A673 (cell line): Measurements from ENCODE around the gene IFITM1. TPM values are rescaled to one million over a fixed set of nuclear protein-coding genes. Genes with fewer than 3 reads are reported as not detected.
"Not testable (repeated sequence)": the region's sequence is repeated elsewhere in the genome, so short reads cannot be mapped to it uniquely, and the experiment has no call there.

Experiments
- Bru-seq: library from RNA; stranded (reverse); fragments of 400-500 nt; gene quantifications from one replicate; lab custom pipeline; 2021; lab: Mats Ljungman, UMichigan
- BruChase-seq, 2 experiments: library from RNA; stranded (reverse); fragments of 400-500 nt; gene quantifications; one replicate each; lab custom pipeline; 2021; lab: Mats Ljungman, UMichigan
- BruUV-seq: library from RNA; stranded (reverse); fragments of 400-500 nt; replicated peaks from 2 replicates; lab custom pipeline; 2021; lab: Mats Ljungman, UMichigan
- CTCF ChIA-PET: fragments of 300-600 bp; sonication (Branson Sonifier 250); formaldehyde crosslinking; loops from one replicate; lab custom pipeline; 2022; ENCODE audit warnings: antibody characterized with exemption; lab: Charles Lee
- POLR2A ChIA-PET: fragments of 300-600 bp; sonication (Branson Sonifier 250); formaldehyde crosslinking; loops from one replicate; lab custom pipeline; 2022; ENCODE audit warnings: antibody characterized with exemption; ENCODE audit not compliant: low non-redundant PET; lab: Charles Lee
- DNase-seq: peaks from one replicate; pipeline ENCODE4 v3.0.0-alpha.2; 2015; ENCODE audit warnings: low spot score
- H3K27ac ChIP-seq: fragments of 200-600 bp; sonication (generic); 2 replicates; pipeline ENCODE4 v1.5.1; 2016; ENCODE audit warnings: mixed run types, low read depth, mild to moderate bottlenecking, mixed read lengths, antibody characterized with exemption, low read length; ENCODE audit not compliant: poor library complexity, severe bottlenecking
- H3K27me3 ChIP-seq: fragments of 200-600 bp; sonication (generic); replicated peaks from 2 replicates; pipeline ENCODE4 v1.6.1; 2017; ENCODE audit warnings: mixed run types, low read depth, mild to moderate bottlenecking, mixed read lengths, antibody characterized with exemption, low read length; ENCODE audit not compliant: insufficient read depth, poor library complexity
- H3K36me3 ChIP-seq: fragments of 200-600 bp; sonication (generic); 2 replicates; pipeline ENCODE4 v1.6.1; 2016; ENCODE audit warnings: mixed run types, mild to moderate bottlenecking, mixed read lengths, antibody characterized with exemption, low read length; ENCODE audit not compliant: insufficient read depth, poor library complexity, severe bottlenecking
- H3K4me1 ChIP-seq: fragments of 200-600 bp; sonication (generic); 2 replicates; pipeline ENCODE4 v1.6.1; 2017; ENCODE audit warnings: mixed run types, mild to moderate bottlenecking, mixed read lengths, antibody characterized with exemption, low read length; ENCODE audit not compliant: insufficient read depth, poor library complexity, severe bottlenecking
- H3K4me3 ChIP-seq: fragments of 200-600 bp; sonication (generic); 2 replicates; pipeline ENCODE4 v1.5.1; 2016; ENCODE audit warnings: low read depth, mixed run types, mild to moderate bottlenecking, mixed read lengths, low read length; ENCODE audit not compliant: poor library complexity, severe bottlenecking
- H3K9me3 ChIP-seq: fragments of 200-600 bp; sonication (generic); 2 replicates; pipeline ENCODE4 v1.6.1; 2016; ENCODE audit warnings: mixed run types, low read depth, mild to moderate bottlenecking, mixed read lengths, antibody characterized with exemption, low read length; ENCODE audit not compliant: poor library complexity, severe bottlenecking
- EZH2 ChIP-seq: fragments of 200-600 bp; sonication (generic); IDR thresholded peaks from 2 replicates; pipeline ENCODE4 v1.6.1; 2017; ENCODE audit warnings: borderline replicate concordance, low read depth, mild to moderate bottlenecking, mixed read lengths, antibody characterized with exemption, low read length; ENCODE audit not compliant: poor library complexity, severe bottlenecking
- intact Hi-C: fragments of 100-400 bp; cut with micrococcal nuclease; formaldehyde crosslinking; loops from one replicate; pipeline ENCODE4 v1.10.0; 2022; ENCODE audit not compliant: unreplicated experiment
- long read RNA-seq: library from polyadenylated mRNA; stranded (forward); transcript quantifications from one replicate; pipeline ENCODE4 v2.0.0, GENCODE V29; 2022
- total RNA-seq: library from RNA; stranded (reverse); gene quantifications from 2 replicates; pipeline ENCODE4 v1.2.3, GENCODE V29; 2021
- TF ChIP-seq, protein P1 (sequence below): fragments of 300-800, 200-600 bp; sonication (generic); conservative IDR thresholded peaks from 2 replicates; pipeline ENCODE4 v1.5.1; 2017; ENCODE audit warnings: low read depth, mild to moderate bottlenecking, antibody characterized with exemption, low read length, moderate library complexity, mixed read lengths

The IFITM1 gene
- total RNA-seq (24.4 and 34.1 TPM in 2 replicates), Bru-seq, nascent RNA (percentile 61 among the genes with signal in this experiment), BruChase-seq, experiment 1, labeled RNA remaining after a 2-hour chase (percentile 60 among the genes with signal in this experiment), BruChase-seq, experiment 2, labeled RNA remaining after a 6-hour chase (percentile 73 among the genes with signal in this experiment)
- long read RNA-seq, transcript IFITM1-202 (2 exons, 855 nt): major isoform, 110 of 112 reads
- long read RNA-seq, partial matches to known transcripts: 0 of 112 reads
- long read RNA-seq, other reads (novel, unspliced or antisense): 2 of 112 reads

DNA sequence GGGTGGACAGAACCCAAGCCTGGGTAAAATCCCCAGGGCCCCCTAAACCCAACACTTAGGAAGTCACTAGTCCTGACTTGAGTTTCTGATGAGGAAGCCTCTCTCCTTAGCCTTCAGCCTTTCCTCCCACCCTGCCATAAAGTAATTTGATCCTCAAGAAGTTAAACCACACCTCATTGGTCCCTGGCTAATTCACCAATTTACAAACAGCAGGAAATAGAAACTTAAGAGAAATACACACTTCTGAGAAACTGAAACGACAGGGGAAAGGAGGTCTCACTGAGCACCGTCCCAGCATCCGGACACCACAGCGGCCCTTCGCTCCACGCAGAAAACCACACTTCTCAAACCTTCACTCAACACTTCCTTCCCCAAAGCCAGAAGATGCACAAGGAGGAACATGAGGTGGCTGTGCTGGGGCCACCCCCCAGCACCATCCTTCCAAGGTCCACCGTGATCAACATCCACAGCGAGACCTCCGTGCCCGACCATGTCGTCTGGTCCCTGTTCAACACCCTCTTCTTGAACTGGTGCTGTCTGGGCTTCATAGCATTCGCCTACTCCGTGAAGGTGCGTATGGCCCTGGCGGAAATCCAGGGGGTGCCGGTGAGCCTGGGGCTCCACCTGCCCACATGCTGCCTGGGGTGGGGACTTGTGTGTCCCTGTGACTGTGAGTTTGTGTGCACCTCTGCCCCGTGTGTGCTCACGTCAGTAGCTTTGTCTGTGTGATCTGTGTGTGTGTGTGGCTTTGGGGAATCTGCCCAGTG lies at the start of gene IFITM1:
IFITM1 (plus strand) TSS at position 254 of the 767 bp plus-strand sequence; CDS start at position 385, 131 bp downstream.
- peak within 1 kb of the TSS; percentile 55 for H3K4me3 ChIP-seq
- peak within 1 kb of the TSS; percentile 81 for H3K27ac ChIP-seq
- H3K9me3 ChIP-seq: no peaks in the 10 kb centered on the region
- ChIA-PET POLR2A (no interaction called here), CTCF (no interaction called here)
- intact Hi-C loops: no loop called here
- TF ChIP-seq, protein P1, sequence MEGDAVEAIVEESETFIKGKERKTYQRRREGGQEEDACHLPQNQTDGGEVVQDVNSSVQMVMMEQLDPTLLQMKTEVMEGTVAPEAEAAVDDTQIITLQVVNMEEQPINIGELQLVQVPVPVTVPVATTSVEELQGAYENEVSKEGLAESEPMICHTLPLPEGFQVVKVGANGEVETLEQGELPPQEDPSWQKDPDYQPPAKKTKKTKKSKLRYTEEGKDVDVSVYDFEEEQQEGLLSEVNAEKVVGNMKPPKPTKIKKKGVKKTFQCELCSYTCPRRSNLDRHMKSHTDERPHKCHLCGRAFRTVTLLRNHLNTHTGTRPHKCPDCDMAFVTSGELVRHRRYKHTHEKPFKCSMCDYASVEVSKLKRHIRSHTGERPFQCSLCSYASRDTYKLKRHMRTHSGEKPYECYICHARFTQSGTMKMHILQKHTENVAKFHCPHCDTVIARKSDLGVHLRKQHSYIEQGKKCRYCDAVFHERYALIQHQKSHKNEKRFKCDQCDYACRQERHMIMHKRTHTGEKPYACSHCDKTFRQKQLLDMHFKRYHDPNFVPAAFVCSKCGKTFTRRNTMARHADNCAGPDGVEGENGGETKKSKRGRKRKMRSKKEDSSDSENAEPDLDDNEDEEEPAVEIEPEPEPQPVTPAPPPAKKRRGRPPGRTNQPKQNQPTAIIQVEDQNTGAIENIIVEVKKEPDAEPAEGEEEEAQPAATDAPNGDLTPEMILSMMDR: no peak
- TF ChIP-seq EZH2: no peak
- no peaks in the 10 kb centered on the region for H3K36me3 ChIP-seq
- BruUV-seq: TSS peak; percentile 81
- H3K27me3 ChIP-seq: no peaks in the 10 kb centered on the region
- peaks cover 20% of the 10 kb centered on the region for H3K4me1 ChIP-seq
- peak; percentile 84 for DNase-seq

DNA sequence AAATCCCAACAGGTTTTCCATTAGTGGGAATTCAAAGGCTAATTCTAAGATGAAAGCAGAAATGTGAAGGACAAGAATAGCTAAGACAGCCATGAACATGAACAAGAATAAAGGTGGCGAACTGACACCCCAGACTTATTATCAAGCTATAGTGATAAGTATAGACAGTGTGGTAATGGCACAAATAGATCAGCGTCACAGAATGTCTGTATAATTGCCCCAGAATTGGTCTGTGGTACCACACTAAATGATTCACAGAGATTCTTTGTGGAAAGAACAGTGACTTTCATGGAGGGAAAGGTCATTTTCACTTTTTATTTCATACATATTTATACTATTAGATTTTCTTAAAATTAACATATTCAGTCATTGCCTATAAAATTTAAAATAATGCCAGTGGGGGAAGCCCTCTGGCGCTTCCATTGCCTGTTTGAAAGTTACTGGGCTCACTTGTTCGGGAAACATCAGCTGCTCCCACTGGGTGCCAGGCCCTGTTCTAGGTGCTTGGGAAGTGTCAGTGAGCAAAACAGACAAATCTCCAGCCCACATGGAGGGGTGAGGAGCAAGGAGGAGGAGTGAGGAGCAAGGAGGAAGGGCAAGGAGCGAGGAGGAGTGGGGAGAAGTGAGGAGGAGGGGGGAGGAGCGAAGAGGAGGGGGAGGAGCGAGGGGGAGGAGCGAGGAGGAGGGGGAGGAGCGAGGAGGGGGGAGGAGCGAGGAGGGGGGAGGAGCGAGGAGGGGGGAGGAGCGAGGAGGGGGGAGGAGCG lies 47.0 kb upstream of the IFITM1 start:
- BruUV-seq: no TSS peak
- ChIA-PET POLR2A (interaction anchor here (0.6 kb wide), 1 partner anchor 125 kb away, joined by 3 read pairs; no protein-coding TSS in a partner anchor), CTCF (no interaction called here)
- Histone ChIP-seq H3K9me3 (no peaks in the 10 kb centered on the region), H3K27ac (no peak overlapping the region), H3K4me1 (no peaks in the 10 kb centered on the region), H3K36me3 (no peaks in the 10 kb centered on the region), H3K27me3 (no peaks in the 10 kb centered on the region), H3K4me3 (no peak overlapping the region)
- TF ChIP-seq, protein P1: no peak
- TF ChIP-seq EZH2: no peak
- DNase-seq: no peak
- intact Hi-C loops: no loop called here

DNA sequence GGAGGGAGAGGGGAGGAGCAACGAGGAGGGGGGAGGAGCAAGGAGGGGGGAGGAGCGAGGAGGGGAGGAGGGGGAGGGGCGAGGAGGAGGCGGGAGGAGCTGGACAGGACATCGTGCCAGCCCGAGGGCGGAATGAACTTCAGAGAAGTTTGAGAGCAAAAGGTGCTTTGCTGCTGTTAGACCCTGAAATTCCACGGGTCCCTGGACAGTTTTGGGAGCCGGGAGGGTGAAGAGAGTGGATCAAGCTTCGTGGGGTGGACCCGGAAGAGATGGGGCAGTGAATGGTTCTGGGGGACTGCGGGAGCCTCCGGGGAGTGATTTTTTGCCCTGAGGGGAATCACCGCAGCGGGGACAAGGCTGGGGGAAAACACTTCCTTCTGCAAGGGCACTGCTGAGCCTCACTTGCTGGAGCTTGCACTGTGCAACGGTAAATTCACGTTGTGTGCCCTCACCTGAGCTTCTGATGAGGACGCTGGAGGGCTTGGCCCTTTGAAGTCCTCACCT lies 46.3 kb upstream of the IFITM1 start:
- Histone ChIP-seq H3K4me1 (no peaks in the 10 kb centered on the region), H3K27me3 (no peaks in the 10 kb centered on the region), H3K4me3 (no peak overlapping the region), H3K36me3 (no peaks in the 10 kb centered on the region), H3K9me3 (no peaks in the 10 kb centered on the region), H3K27ac (no peak overlapping the region)
- POLR2A ChIA-PET: no interaction called here
- intact Hi-C loops: no loop called here
- CTCF ChIA-PET: no interaction called here
- TF ChIP-seq, protein P1: no peak
- no peak for TF ChIP-seq EZH2
- no peak for DNase-seq
- BruUV-seq: no TSS peak

DNA sequence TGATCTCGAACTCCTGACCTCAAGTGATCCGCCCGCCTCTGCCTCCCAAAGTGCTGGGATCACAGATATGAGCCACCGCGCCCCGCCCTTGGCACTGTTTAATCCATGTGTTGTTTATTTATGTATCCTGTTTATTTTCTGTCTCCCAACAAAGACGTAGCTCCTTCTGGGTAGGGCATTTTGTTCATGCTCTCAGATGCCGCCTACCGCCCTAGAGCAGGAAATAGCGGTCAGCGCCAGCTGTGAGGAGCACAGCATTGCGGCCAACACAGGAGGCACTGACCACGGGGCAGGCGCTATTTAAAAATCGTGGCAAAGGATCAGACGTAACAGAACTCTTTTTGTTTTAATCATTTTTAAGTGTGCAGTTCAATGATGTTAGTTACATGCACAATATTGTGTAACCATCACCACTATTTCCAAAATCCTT lies 45.1 kb upstream of the IFITM1 start:
- BruUV-seq, H3K27me3 ChIP-seq, CTCF ChIA-PET, H3K9me3 ChIP-seq, H3K27ac ChIP-seq, H3K4me1 ChIP-seq, intact Hi-C loops, H3K36me3 ChIP-seq, POLR2A ChIA-PET, DNase-seq: not testable (repeated sequence)
- H3K4me3 ChIP-seq: peak overlapping the region; percentile 36
